ENCODE results near the gene ETV3L. TPM values are rescaled to one million over a fixed set of nuclear protein-coding genes. Genes with fewer than 3 reads are reported as not detected.
"Not testable (repeated sequence)": the region's sequence is repeated elsewhere in the genome, so short reads cannot be mapped to it uniquely, and the experiment has no call there.

Gene ETV3L
- total RNA-seq, 1 donor from 2014 or later, result not detected

DNA sequence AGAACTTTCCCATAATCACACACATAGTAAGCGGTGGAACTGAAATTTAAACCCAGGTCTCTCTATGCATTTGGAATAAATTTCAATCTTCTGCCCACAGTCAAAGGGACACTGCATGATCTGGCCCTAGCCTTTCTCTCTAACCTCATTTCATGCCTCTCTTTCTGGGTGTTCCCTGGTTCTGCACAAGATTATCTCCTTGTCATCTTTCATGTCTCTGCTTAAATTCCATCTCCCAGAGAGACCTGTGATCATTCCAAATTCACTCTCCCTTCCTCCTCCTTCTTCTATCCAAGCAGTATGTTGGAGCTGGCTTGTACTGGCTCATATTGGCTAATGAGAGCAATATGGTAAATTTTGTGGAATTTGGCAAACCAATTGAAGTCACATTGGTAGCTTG is 22.2 kb downstream of the ETV3L start:
- DNase-seq (ENCODE audit: low spot score), result no peak

DNA sequence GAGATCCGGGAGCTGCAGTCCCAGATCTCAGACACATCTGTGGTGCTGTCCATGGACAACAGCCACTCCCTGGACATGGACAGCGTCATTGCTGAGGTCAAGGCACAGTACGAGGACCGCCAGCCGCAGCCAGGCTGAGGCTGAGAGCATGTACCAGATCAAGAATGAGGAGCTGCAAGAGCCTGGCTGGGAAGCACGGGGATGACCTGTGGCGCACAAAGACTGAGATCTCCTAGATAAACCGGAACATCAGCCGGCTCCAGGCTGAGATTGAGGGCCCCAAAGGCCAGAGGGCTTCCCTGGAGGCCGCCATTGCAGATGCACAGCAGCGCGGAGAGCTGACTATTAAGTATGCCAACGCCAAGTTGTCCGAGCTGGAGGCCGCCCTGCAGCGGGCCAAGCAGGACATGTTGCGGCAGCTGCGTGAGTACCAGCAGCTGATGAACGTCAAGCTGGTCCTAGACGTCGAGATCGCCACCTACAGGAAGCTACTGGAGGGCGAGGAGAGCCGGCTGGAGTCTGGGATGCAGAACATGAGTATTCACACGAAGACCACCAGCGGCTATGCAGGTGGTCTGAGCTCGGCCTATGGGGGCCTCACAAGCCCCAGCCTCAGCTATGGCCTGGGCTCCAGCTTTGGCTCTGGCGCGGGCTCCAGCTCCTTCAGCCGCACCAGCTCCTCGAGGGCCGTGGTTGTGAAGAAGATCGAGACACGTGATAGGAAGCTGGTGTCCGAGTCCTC is 25.5 kb downstream of the ETV3L start:
- peak; percentile 70 for DNase-seq (ENCODE audit: low spot score)

DNA sequence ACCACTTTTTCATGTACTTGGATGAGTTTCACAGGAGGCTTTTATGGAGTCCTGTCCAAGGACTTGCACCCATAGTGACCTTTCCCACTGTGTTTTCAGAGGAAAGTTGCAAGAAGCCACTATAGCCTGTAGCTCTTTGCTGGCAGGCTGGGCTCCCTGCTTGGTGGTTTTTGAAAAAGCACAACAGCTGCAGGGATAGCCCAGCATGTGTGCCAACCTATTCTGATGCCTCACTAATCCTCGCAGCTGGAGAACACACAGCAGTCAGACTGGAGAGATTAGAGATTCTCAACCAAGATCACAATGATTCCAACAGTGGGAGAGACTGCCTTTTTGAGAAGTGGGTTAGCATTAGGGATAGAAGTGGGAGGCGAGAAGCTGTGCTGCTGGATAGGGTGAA is 30.0 kb downstream of the ETV3L start:
- DNase-seq (ENCODE audit: low spot score), result no peak

DNA sequence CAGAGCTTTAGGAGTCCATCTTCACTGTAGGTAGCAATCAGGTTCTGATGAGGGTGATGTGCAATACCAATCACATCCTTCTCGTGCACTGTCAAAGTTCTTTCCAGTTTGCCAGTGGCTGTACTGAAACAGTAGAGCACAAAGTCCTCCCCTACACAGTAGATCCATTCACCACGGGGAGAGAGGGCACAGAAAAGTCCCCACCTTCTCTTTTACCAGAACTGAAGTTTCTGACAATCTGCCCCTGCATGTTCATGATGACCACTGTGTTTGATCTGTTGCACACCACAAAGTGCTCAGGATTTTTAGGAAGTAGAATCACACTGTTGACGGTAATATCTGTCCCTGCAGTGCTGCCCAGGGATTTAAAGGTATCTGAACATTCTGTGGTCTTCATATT is 40.4 kb downstream of the ETV3L start:
- DNase-seq (ENCODE audit: low spot score), result not testable (repeated sequence)

DNA sequence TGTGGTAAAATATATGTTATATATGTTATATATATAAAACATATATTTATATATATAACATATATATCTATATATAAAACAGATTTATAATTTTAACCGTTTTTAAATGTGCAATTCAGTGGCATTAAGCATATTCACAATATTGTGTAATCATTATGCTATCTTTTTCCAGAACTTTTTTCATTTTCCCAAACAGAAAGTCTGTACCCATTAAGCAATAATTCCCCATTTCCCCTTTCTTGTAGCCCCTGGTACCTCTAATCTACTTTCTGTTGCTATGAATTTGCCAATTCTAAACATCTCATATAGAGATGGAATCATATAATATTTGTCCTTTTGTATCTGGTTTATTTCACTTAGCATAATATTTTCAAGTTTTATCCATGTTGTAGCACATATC is 43.3 kb downstream of the ETV3L start:
- no peak for DNase-seq (ENCODE audit: low spot score)

DNA sequence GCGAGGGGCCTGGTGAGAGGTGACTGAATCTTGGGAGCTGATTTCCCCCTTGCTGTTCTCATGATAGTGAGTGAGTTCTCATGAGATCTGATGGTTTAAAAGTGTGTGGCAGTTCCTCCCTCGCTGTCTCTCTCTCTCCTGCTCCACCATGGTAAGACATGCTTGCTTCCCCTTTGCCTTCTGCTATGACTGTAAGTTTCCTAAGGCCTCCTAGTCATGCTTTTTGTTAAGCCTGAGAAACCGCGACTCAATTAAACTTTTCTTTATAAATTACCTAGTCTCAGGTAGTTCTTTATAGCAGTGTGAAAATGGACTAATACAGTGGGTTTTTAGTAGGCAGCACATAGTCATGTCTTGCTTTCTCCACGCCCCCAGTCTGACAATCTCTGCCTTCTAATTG is 43.9 kb downstream of the ETV3L start:
- not testable (repeated sequence) for DNase-seq (ENCODE audit: low spot score)

DNA sequence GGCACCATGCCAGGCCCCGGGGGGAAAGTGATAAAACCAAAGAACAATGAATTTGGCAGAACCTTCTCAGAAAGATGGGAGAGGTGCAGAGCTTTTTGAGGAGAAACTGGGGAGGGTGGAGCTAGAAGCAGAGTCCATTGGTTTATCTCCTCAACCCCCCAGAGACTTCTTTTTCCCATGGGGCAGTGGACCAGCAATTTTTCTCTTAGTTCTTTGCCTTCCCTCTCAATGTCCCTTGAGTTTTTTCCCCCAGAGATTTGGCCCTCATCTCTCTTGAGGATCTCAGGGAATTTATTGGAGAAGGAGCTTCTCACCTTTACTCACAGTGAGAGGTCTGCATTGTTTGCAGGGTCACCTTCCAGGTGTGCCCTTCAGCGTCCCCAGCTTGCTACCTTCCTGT is 48.8 kb downstream of the ETV3L start:
- DNase-seq (ENCODE audit: low spot score), result no peak

DNA sequence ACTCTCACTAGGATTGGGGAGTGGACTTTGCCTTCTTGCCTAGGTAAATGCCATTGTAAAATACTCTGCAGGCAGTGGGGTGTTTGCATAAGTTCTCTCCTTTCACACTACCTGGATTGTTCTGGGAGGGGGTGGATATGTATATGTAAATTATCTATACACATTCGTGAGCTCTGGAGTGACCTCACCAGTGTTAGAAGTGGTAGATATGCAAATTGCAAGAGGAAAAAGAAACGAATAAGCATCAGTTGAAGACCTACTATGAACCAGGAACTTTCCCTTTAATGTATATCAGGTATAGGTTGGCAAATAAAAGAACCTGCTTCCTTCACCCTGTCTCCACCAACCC is 52.6 kb downstream of the ETV3L start:
- DNase-seq (ENCODE audit: low spot score), result no peak

DNA sequence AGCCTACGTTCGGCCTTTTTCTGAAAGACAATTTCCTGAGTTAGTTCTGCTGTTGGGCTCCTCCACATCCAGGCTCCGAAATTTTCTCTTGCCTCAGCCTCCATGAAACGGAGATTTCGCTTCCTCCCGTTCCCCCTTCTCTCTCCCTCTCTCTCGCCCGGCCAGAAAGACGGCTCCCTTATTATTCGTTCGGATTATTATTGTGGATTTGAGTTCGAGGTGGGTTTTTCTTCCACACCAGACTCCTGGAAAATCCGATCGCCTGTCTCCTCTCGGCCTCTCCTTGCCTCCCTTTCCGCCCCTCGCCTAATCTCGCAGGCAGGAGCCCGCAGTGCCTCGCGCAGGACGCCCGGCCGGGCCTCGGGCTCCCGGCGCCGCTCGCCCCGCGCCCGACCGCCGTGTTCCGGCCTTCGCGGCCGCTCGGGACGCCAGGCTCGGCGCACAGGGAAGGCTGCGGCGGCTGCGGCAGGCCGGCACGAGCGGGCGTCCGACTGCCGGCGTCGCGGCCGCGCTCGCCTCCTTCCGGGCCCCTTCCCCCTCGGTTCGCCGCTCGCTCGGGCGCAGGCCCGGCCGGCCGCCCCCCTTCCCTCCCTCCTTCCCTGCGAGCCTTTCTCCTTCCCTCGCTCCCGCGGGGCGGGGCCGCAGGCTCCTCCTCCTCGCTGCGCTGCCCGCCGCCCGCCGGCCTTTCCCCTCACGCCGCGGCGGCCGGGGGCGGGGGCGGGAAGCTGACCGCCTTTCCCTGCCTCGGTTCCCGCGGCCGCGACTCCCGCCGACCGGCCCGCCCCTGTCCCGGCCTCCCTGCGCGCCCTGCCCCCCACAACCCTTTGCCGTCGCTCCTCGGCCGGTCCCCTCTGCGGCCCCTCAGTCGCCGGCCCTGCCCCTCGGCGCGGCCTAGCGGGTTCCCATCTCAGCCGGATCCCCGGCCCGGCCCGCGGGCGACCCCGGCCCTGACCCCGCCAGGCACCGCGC is 54.1 kb downstream of the ETV3L start, which contains the start of gene ARHGEF11:
Gene ARHGEF11, minus strand, starts transcription at position 493 of the 969 bp plus-strand sequence. CDS start 1,412 bp downstream, outside the sequence.
- peak; percentile 89 for DNase-seq (ENCODE audit: low spot score)

DNA sequence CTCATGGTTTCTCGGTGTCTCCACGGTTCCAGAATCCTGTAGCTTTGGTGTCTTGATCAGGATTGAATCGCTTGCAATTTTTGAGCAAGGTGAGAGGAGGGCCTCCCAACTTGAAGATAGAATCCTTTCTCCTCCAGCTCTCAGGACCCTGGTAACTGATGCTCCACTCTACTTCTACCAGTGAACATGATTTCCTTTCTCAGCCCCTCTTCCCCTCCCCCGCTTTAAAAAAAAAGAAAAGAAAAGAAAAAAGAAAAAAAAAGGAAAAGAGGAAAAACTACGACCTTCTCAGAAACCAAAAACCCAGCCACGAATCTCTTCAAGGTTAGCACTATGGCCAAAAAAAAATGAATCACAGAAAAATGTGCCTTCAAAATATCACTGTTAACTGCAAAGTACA is 55.3 kb downstream of the ETV3L start:
- no peak for DNase-seq (ENCODE audit: low spot score)

DNA sequence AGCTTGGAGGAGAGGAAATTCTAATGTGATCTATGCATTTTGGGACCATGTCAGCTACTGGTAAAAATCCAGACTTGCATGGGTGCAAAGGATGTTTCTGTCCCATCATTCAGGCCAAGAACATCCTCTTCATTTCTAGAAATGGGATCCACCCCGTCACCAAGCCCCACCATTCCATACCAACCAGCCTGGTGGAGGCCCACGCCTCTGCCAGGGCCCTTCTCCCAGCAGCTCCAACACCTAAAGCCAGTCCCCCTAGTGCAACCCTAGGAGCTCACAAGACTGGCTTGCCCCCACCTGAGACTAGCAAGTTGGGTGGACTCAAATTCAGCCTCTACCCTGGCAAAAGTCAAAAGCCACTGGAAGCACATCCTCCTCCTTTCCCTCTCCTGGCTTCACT is 55.9 kb downstream of the ETV3L start:
- DNase-seq (ENCODE audit: low spot score), result no peak

DNA sequence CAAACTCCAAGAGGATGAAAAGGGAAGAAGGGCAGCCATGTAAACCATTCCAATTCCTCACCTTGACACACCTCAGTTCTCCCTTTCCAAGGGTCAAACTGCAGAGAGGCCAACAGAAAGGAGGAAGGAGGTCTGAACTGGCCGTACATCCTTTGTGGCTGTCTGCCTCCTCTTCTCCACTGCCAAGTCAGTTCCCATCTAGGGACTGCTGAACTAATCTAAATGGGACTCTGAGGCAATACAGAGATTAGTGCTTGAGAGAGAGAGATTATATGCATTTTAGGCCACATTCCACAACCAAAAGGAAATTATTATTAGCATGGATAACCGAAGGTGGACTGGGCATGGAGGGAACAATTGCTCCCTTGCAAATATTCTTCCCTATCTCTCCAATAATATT is 56.8 kb downstream of the ETV3L start:
- DNase-seq (ENCODE audit: low spot score), result no peak

Other genes starting within 250 kb of the ETV3L start
- gene INSRR, start 240.7 kb downstream of the ETV3L start, total RNA-seq, result 0.58 TPM
- 3.3 TPM for gene NTRK1, start 238.9 kb downstream of the ETV3L start, total RNA-seq
- 9.9 TPM for gene PEAR1, start 206.1 kb downstream of the ETV3L start, total RNA-seq
- 0.23 TPM for gene LRRC71, start 179.2 kb downstream of the ETV3L start, total RNA-seq
- 40.5 TPM for gene ARHGEF11, start 54.1 kb downstream of the ETV3L start, total RNA-seq
- gene ETV3, start 38.6 kb upstream of the ETV3L start, total RNA-seq, result 27.0 TPM

All from mucosa of gallbladder (tissue), 1 donor.